GM23338 (cell line): ENCODE measurements around the gene LMBRD1. TPM values are rescaled to one million over a fixed set of nuclear protein-coding genes. Genes with fewer than 3 reads are reported as not detected.

Experiments used
- ATAC-seq: fragments of 200-7000 bp; cut with Tn5 transposase; 3 replicates; pipeline ENCODE4 v1.9.1; 2020
- DNase-seq: peaks from one replicate; pipeline ENCODE4 v3.0.0-alpha.2; 2015; ENCODE audit warnings: low spot score
- H2AFZ ChIP-seq: fragments of 200-600 bp; sonication (generic); 2 replicates; pipeline ENCODE4 v1.8.0; 2016; ENCODE audit warnings: antibody characterized with exemption, mild to moderate bottlenecking, moderate library complexity
- H3F3A ChIP-seq: fragments of 200-600 bp; sonication (generic); replicated peaks from 2 replicates; pipeline ENCODE4 v1.8.0; 2017; ENCODE audit warnings: antibody characterized with exemption, mixed run types, low read depth
- H3K27ac ChIP-seq: fragments of 200-600 bp; sonication (generic); 2 replicates; pipeline ENCODE4 v1.6.1; 2016; ENCODE audit warnings: low read depth
- H3K27me3 ChIP-seq: fragments of 200-600 bp; sonication (generic); 2 replicates; pipeline ENCODE4 v1.8.0; 2016; ENCODE audit warnings: mild to moderate bottlenecking, mixed run types, moderate library complexity; ENCODE audit not compliant: insufficient read depth
- H3K36me3 ChIP-seq: fragments of 200-600 bp; sonication (generic); 2 replicates; pipeline ENCODE4 v1.8.0; 2016; ENCODE audit warnings: mild to moderate bottlenecking; ENCODE audit not compliant: insufficient read depth
- H3K4me1 ChIP-seq: fragments of 200-600 bp; sonication (generic); 2 replicates; pipeline ENCODE4 v1.8.0; 2016; ENCODE audit warnings: mild to moderate bottlenecking, moderate library complexity; ENCODE audit not compliant: insufficient read depth
- H3K4me2 ChIP-seq: fragments of 200-600 bp; sonication (generic); 2 replicates; pipeline ENCODE4 v1.7.1; 2017; ENCODE audit warnings: mixed run types
- H3K4me3 ChIP-seq: fragments of 200-600 bp; sonication (generic); 2 replicates; pipeline ENCODE4 v1.6.1; 2016; ENCODE audit warnings: mixed run types
- H3K79me2 ChIP-seq: fragments of 200-600 bp; sonication (generic); replicated peaks from 2 replicates; pipeline ENCODE4 v1.8.0; 2017; ENCODE audit warnings: mild to moderate bottlenecking; ENCODE audit not compliant: insufficient read depth
- H3K9me2 ChIP-seq: fragments of 200-600 bp; sonication (generic); 2 replicates; pipeline ENCODE4 v1.8.0; 2017; ENCODE audit not compliant: insufficient read depth
- H4K20me1 ChIP-seq: fragments of 200-600 bp; sonication (generic); replicated peaks from 2 replicates; pipeline ENCODE4 v1.8.0; 2017; ENCODE audit warnings: mild to moderate bottlenecking; ENCODE audit not compliant: insufficient read depth
- H3K27ac Mint-ChIP-seq: 2 replicates; pipeline ENCODE4 v1.8.0; 2020; ENCODE audit warnings: inconsistent platforms, mild to moderate bottlenecking, moderate library complexity, mixed read lengths
- H3K27me3 Mint-ChIP-seq: 3 replicates; pipeline ENCODE4 v1.8.0; 2022; ENCODE audit warnings: low read depth, mild to moderate bottlenecking, moderate library complexity, mixed read lengths, inconsistent platforms; ENCODE audit not compliant: insufficient read depth, poor library complexity
- H3K36me3 Mint-ChIP-seq: 3 replicates; pipeline ENCODE4 v1.8.0; 2021; ENCODE audit warnings: low read depth, mild to moderate bottlenecking, inconsistent platforms, moderate library complexity, mixed read lengths
- H3K4me1 Mint-ChIP-seq: 3 replicates; pipeline ENCODE4 v1.8.0; 2020; ENCODE audit warnings: mild to moderate bottlenecking, inconsistent platforms, mixed read lengths
- H3K4me3 Mint-ChIP-seq: 3 replicates; pipeline ENCODE4 v1.8.0; 2021; ENCODE audit warnings: moderate library complexity, mild to moderate bottlenecking, inconsistent platforms, mixed read lengths
- H3K9me3 Mint-ChIP-seq: 3 replicates; pipeline ENCODE4 v1.8.0; 2020; ENCODE audit warnings: moderate library complexity, mild to moderate bottlenecking, inconsistent platforms, mixed read lengths
- CREB1 ChIP-seq: fragments of 250-450 bp; sonication (Bioruptor Pico); IDR thresholded peaks from 2 replicates; pipeline ENCODE4 v1.5.0; 2020; ENCODE audit warnings: low read depth, mild to moderate bottlenecking, moderate library complexity
- EZH2 ChIP-seq: fragments of 200-600 bp; sonication (generic); IDR thresholded peaks from one replicate; pipeline ENCODE4 v1.8.0; 2017; ENCODE audit warnings: antibody characterized with exemption, mild to moderate bottlenecking, low read depth; ENCODE audit not compliant: unreplicated experiment
- EZH2phosphoT487 ChIP-seq: fragments of 200-600 bp; sonication (generic); IDR thresholded peaks from one replicate; pipeline ENCODE4 v1.8.1; 2018; ENCODE audit warnings: antibody characterized with exemption; ENCODE audit not compliant: unreplicated experiment
- JUNB ChIP-seq: IDR thresholded peaks from one replicate; pipeline ENCODE4 v1.6.1; 2016; ENCODE audit warnings: antibody characterized with exemption; ENCODE audit not compliant: unreplicated experiment
- NANOG ChIP-seq: IDR thresholded peaks from 2 replicates; pipeline ENCODE4 v1.6.1; 2016; ENCODE audit warnings: antibody characterized with exemption, borderline replicate concordance
- POLR2AphosphoS5 ChIP-seq: IDR thresholded peaks from 2 replicates; pipeline ENCODE4 v1.6.1; 2016; ENCODE audit warnings: antibody characterized with exemption, low read depth
- STAT1 ChIP-seq: IDR thresholded peaks from one replicate; pipeline ENCODE4 v1.6.1; 2016; ENCODE audit warnings: antibody characterized with exemption; ENCODE audit not compliant: unreplicated experiment
- ZNF114 ChIP-seq: fragments of 250-450 bp; sonication (Bioruptor Pico); IDR thresholded peaks from 2 replicates; pipeline ENCODE4 v1.5.0; 2020; ENCODE audit warnings: mild to moderate bottlenecking, moderate library complexity
- ZNF331 ChIP-seq: fragments of 250-450 bp; sonication (Bioruptor Pico); IDR thresholded peaks from 2 replicates; pipeline ENCODE4 v1.5.0; 2020; ENCODE audit warnings: low read depth, mild to moderate bottlenecking, moderate library complexity
- polyA plus RNA-seq: library from polyadenylated mRNA; unstranded; fragments of >200 nt; fragmentation: Nextera tagmentation; extraction: Ambion mirVana; gene quantifications from 2 replicates; pipeline ENCODE4 v1.2.1, GENCODE V29; 2016
- total RNA-seq: library from RNA; depleted of rRNA; stranded (reverse); fragments of >200 nt; shearing (Covaris generic); gene quantifications from 2 replicates; pipeline ENCODE4 v1.2.3, GENCODE V29; 2014
- TF ChIP-seq, protein P1 (sequence below): IDR thresholded peaks from one replicate; pipeline ENCODE4 v1.6.1; 2018; ENCODE audit warnings: antibody characterized with exemption; ENCODE audit not compliant: unreplicated experiment
- TF ChIP-seq, protein P2 (sequence below): IDR thresholded peaks from 2 replicates; pipeline ENCODE4 v1.6.1; 2016; ENCODE audit warnings: antibody characterized with exemption
- TF ChIP-seq, protein P3 (sequence below), 2 experiments: fragments of 200-600 bp in 1 of 2; sonication (generic) in 1 of 2; conservative IDR thresholded peaks; 2 replicates each; pipeline versions ENCODE4 v1.5.1 to v1.6.1; 2016 to 2017; ENCODE audit warnings: antibody characterized with exemption in 2 of 2, low read depth in 2 of 2, mild to moderate bottlenecking in 2 of 2, moderate library complexity in 1 of 2
- TF ChIP-seq, protein P4 (sequence below): fragments of 250-450 bp; sonication (Bioruptor Pico); IDR thresholded peaks from 2 replicates; pipeline ENCODE4 v1.5.0; 2020; ENCODE audit warnings: mild to moderate bottlenecking, moderate library complexity

Gene LMBRD1
- total and polyA plus RNA-seq, 2 experiments from 2014 or later: 20.3 to 21.0 TPM

DNA sequence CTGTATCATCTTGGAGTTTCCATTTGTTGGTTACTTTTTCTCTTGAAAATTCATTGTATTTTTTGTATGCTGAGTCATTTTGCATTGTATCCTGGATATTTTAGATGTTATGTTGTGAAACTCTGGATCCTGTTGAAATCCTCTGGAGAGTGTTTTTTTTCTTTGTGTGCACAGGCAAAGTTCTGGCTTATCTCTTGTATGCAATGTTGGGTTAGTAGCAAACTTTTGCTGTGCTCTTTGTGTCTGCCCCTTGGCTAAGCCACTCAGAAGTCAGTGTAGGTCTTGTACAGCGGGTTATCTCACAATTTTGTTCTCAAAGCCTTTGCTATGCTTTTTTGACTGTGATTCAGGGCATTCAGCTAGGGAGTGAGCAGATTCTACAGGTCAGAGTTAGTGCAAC lies 29.1 kb upstream of the LMBRD1 start:
- peak overlapping the region; percentile 37; the same call in 1 of the 2 replicates for H3K27ac Mint-ChIP-seq
- H2AFZ ChIP-seq: peak overlapping the region; percentile 76

More for the DNA sequence above, 29.1 kb upstream of the LMBRD1 start:
- Histone ChIP-seq H3K27me3 (no peaks in the 10 kb centered on the region), H3K4me3 (no peak overlapping the region), H3K4me1 (0 out of 2 replicates have a peak, but pooled peaks cover 4% of the 10 kb centered on the region), H3K4me2 (no peak overlapping the region), H3F3A (no peaks in the 10 kb centered on the region), H4K20me1 (no peaks in the 10 kb centered on the region), H3K9me2 (no peaks in the 10 kb centered on the region), H3K79me2 (no peaks in the 10 kb centered on the region), H3K27ac (no peak overlapping the region), H3K36me3 (no peaks in the 10 kb centered on the region)
- Mint-ChIP-seq H3K36me3 (no peaks in the 10 kb centered on the region), H3K4me1 (peaks cover 5% of the 10 kb centered on the region), H3K9me3 (no peaks in the 10 kb centered on the region), H3K4me3 (no peak overlapping the region), H3K27me3 (no peaks in the 10 kb centered on the region)
- no peak for ATAC-seq
- DNase-seq: no peak
- TF ChIP-seq JUNB (no peak), ZNF331 (CRISPR knock-in tag) (no peak), CREB1 (CRISPR knock-in tag) (no peak), EZH2phosphoT487 (no peak), EZH2 (no peak), STAT1 (no peak), NANOG (no peak), ZNF114 (CRISPR knock-in tag) (no peak), POLR2AphosphoS5 (no peak)
- TF ChIP-seq, protein P1, sequence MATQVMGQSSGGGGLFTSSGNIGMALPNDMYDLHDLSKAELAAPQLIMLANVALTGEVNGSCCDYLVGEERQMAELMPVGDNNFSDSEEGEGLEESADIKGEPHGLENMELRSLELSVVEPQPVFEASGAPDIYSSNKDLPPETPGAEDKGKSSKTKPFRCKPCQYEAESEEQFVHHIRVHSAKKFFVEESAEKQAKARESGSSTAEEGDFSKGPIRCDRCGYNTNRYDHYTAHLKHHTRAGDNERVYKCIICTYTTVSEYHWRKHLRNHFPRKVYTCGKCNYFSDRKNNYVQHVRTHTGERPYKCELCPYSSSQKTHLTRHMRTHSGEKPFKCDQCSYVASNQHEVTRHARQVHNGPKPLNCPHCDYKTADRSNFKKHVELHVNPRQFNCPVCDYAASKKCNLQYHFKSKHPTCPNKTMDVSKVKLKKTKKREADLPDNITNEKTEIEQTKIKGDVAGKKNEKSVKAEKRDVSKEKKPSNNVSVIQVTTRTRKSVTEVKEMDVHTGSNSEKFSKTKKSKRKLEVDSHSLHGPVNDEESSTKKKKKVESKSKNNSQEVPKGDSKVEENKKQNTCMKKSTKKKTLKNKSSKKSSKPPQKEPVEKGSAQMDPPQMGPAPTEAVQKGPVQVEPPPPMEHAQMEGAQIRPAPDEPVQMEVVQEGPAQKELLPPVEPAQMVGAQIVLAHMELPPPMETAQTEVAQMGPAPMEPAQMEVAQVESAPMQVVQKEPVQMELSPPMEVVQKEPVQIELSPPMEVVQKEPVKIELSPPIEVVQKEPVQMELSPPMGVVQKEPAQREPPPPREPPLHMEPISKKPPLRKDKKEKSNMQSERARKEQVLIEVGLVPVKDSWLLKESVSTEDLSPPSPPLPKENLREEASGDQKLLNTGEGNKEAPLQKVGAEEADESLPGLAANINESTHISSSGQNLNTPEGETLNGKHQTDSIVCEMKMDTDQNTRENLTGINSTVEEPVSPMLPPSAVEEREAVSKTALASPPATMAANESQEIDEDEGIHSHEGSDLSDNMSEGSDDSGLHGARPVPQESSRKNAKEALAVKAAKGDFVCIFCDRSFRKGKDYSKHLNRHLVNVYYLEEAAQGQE: no peak
- TF ChIP-seq, protein P2, sequence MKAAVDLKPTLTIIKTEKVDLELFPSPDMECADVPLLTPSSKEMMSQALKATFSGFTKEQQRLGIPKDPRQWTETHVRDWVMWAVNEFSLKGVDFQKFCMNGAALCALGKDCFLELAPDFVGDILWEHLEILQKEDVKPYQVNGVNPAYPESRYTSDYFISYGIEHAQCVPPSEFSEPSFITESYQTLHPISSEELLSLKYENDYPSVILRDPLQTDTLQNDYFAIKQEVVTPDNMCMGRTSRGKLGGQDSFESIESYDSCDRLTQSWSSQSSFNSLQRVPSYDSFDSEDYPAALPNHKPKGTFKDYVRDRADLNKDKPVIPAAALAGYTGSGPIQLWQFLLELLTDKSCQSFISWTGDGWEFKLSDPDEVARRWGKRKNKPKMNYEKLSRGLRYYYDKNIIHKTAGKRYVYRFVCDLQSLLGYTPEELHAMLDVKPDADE: no peak
- TF ChIP-seq, protein P3, sequence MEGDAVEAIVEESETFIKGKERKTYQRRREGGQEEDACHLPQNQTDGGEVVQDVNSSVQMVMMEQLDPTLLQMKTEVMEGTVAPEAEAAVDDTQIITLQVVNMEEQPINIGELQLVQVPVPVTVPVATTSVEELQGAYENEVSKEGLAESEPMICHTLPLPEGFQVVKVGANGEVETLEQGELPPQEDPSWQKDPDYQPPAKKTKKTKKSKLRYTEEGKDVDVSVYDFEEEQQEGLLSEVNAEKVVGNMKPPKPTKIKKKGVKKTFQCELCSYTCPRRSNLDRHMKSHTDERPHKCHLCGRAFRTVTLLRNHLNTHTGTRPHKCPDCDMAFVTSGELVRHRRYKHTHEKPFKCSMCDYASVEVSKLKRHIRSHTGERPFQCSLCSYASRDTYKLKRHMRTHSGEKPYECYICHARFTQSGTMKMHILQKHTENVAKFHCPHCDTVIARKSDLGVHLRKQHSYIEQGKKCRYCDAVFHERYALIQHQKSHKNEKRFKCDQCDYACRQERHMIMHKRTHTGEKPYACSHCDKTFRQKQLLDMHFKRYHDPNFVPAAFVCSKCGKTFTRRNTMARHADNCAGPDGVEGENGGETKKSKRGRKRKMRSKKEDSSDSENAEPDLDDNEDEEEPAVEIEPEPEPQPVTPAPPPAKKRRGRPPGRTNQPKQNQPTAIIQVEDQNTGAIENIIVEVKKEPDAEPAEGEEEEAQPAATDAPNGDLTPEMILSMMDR (conservative IDR thresholded peaks at IDR 0.05; ENCODE audit: low read depth in 2 of 2): no peak
- TF ChIP-seq, protein P4, sequence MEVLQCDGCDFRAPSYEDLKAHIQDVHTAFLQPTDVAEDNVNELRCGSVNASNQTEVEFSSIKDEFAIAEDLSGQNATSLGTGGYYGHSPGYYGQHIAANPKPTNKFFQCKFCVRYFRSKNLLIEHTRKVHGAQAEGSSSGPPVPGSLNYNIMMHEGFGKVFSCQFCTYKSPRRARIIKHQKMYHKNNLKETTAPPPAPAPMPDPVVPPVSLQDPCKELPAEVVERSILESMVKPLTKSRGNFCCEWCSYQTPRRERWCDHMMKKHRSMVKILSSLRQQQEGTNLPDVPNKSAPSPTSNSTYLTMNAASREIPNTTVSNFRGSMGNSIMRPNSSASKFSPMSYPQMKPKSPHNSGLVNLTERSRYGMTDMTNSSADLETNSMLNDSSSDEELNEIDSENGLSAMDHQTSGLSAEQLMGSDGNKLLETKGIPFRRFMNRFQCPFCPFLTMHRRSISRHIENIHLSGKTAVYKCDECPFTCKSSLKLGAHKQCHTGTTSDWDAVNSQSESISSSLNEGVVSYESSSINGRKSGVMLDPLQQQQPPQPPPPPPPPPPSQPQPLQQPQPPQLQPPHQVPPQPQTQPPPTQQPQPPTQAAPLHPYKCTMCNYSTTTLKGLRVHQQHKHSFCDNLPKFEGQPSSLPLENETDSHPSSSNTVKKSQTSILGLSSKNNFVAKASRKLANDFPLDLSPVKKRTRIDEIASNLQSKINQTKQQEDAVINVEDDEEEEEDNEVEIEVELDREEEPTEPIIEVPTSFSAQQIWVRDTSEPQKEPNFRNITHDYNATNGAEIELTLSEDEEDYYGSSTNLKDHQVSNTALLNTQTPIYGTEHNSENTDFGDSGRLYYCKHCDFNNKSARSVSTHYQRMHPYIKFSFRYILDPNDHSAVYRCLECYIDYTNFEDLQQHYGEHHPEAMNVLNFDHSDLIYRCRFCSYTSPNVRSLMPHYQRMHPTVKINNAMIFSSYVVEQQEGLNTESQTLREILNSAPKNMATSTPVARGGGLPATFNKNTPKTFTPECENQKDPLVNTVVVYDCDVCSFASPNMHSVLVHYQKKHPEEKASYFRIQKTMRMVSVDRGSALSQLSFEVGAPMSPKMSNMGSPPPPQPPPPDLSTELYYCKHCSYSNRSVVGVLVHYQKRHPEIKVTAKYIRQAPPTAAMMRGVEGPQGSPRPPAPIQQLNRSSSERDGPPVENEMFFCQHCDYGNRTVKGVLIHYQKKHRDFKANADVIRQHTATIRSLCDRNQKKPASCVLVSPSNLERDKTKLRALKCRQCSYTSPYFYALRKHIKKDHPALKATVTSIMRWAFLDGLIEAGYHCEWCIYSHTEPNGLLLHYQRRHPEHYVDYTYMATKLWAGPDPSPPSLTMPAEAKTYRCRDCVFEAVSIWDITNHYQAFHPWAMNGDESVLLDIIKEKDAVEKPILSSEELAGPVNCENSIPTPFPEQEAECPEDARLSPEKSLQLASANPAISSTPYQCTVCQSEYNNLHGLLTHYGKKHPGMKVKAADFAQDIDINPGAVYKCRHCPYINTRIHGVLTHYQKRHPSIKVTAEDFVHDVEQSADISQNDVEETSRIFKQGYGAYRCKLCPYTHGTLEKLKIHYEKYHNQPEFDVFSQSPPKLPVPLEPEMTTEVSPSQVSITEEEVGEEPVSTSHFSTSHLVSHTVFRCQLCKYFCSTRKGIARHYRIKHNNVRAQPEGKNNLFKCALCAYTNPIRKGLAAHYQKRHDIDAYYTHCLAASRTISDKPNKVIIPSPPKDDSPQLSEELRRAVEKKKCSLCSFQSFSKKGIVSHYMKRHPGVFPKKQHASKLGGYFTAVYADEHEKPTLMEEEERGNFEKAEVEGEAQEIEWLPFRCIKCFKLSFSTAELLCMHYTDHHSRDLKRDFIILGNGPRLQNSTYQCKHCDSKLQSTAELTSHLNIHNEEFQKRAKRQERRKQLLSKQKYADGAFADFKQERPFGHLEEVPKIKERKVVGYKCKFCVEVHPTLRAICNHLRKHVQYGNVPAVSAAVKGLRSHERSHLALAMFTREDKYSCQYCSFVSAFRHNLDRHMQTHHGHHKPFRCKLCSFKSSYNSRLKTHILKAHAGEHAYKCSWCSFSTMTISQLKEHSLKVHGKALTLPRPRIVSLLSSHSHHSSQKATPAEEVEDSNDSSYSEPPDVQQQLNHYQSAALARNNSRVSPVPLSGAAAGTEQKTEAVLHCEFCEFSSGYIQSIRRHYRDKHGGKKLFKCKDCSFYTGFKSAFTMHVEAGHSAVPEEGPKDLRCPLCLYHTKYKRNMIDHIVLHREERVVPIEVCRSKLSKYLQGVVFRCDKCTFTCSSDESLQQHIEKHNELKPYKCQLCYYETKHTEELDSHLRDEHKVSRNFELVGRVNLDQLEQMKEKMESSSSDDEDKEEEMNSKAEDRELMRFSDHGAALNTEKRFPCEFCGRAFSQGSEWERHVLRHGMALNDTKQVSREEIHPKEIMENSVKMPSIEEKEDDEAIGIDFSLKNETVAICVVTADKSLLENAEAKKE: no peak
